Measurements from ENCODE around the gene ZNF792.
A peak's percentile ranks its signal among the peaks of the same experiment; 100 is the strongest.
"Not testable (repeated sequence)": the region's sequence is repeated elsewhere in the genome, so short reads cannot be mapped to it uniquely, and the experiment has no call there.

Gene ZNF792

GRCh38 chr19:34999498-35000337 is 35.7 kb upstream of the ZNF792 start, which contains the start of gene GRAMD1A:
Gene GRAMD1A (plus strand): TSS chr19:35000323. CDS start chr19:35000479, 156 bp downstream.
- peak in 54 of 56 donors; percentile 13 to 90 (median 70) for DNase-seq

GRCh38 chr19:34998777-34999497 is 34.9 kb upstream of the ZNF792 start:
- DNase-seq: no peak

GRCh38 chr19:34998224-34998623 is 34.2 kb upstream of the ZNF792 start:
- not testable (repeated sequence) for DNase-seq

DNA sequence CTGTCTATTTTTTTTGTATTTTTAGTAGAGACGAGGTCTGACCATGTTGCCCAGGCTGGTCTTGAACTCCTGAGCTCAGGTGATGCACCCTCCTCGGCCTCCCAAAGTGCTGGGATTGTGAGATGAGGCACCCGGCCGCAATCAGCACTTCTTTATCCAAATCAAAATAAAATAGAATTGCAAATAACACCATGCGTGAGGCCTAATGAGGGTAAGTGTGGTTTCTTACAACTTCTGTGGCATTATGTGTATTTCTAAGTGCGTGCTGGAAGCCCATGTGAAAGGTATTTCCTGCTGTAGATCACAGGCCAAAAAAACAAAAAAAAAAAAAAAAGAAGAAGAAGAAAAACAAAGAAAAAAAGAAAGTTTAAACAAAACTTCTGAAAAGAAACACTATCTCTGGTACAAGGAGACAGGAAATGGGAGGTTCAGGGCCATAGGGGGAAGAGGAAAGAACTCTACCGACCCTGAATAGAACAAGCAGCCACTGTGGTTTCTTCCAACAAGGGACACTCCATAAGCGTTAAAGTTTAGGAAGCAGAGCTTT is 33.1 kb upstream of the ZNF792 start:
- DNase-seq: no peak

DNA sequence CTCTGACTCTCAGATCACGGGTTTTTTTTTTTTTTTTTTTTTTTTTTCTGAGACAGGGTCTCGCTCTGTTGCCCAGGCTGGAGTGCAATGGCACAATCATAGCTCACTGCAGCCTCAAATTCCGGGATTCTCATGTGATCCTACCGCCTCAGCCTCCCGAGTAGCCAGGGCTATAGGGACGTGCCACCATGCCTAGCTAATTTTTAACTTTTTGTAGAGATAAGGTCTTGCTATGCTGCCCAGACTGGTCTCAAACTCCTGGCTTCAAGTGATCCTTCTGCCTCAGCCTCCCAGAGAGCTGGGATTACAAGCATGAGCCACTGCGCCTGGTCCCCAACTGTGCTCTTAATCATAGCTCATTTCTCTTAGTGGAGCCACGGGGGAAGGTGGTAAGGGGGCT is 31.5 kb upstream of the ZNF792 start:
- no peak for DNase-seq

DNA sequence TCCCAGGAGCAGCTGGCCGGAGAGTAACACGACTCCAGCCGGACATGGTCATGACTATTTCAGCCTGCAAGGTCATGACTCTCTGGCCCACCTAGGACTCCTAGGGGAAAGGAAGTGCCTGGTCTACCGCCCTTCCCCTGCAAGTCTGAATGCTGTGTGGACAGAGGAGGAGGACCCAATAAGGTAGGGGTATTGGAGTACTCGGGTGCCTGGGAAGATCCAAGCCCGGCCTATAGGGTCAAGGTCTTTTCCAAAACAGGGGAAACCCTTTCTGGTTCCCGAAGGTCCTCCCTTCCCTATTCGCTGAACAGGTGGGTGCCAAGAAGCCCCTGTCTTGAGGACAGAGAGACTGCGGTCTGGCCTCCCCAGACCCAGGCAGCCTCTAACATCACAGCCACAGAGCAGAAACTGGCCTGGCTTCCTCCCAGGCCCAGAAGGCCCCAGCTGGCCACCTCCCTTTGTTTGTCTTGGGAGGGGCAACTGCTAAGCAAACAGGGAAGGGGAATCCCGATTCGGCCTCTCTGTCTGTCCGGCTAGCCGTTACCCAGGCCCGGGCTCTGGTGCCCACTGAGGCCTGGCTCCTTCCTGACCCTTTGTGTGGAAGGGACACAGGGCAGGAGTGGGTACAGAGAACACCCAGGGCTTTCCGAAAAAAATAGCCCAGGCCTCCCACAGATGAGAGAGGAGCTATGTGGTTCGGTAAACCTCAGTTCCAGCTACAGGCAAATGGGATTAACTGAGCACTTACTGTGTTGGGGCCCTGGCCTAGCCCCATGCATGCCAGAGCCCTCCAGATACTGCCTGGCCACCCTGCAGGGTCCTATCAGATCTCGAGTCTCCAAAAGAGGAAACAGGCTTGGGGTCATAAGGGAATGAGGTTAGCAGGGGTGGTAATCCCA is 30.9 kb upstream of the ZNF792 start:
- DNase-seq: no peak

- DNase-seq: no peak
These were observed 30.2 kb upstream of the ZNF792 start for GRCh38 chr19:34994286-34994642.

- DNase-seq: not testable (repeated sequence)
These were observed 28.6 kb upstream of the ZNF792 start for GRCh38 chr19:34992582-34992981.

DNA sequence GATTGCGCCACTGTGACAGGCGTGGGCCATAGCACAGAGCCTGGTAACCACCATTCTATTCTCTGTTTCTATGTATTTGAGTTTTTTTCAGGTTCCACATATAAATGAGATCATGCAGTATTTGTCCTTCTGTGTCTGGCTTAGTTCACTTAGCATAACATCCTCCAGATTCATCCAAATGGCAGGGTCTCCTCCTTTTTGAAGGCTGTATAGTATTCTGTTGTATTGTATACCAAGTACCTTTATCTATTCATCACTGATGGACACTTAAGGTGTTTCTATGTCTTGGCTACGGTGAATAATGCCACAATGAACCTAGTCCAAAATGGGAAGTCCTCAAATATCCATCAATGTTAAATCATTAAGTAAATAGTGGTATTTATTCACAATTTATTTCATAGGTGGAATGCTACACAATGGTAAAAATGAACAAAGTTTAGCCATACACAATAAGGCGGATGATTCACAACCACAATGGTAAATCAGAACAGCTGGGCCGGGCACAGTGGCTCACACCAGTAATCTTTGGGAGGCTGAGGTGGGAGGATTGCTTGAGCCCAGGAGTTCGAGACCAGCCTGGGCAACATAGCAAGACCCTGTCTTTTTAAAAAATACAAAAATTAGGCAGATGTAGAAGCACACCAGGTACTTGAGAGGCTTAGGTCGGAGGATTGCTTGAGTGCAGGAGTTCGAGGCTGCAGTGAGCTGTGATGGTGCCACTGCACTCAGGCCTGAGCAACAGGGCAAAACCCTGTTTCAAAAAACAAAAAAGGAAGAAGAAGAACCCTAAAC is 27.7 kb upstream of the ZNF792 start:
- no peak for DNase-seq

DNA sequence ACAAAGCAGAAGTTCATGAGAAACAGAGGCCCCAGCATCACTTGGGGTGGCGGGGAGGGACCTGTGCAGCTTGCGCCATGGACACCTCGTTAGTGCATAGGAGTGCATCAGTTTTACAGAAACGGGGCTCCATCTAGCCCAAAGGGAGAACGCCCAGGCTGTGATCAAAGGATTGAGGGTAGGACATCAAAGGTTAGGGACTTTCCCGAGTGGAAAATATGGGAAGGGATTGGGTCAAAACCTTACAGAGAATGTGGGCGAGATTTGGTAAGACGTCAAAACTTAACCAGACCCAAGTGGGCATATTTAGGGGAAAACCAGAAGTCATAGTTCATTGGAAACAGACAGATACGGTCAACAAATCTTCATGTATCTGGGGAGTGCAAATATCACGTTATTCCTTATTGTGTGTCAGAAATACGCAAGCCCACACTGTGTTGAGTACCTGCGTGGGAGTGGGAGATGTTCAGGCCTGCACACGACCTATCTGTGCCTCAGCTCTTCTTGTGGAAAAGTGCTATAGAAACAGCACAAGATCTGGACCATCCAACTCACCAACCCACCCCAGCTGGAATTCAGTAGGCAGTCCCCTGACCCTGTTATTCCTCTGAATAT is 26.7 kb upstream of the ZNF792 start:
- DNase-seq: no peak

- DNase-seq: no peak
These were observed 25.3 kb upstream of the ZNF792 start for GRCh38 chr19:34989298-34989697.

- no peak for DNase-seq
These were observed 24.1 kb upstream of the ZNF792 start for GRCh38 chr19:34988119-34988518.

GRCh38 chr19:34985249-34986022 is 21.4 kb upstream of the ZNF792 start:
- no peak for DNase-seq

- no peak for DNase-seq
These were observed 20.3 kb upstream of the ZNF792 start for GRCh38 chr19:34984287-34984686.

GRCh38 chr19:34983786-34984185 is 19.8 kb upstream of the ZNF792 start:
- no peak for DNase-seq

GRCh38 chr19:34982275-34982674 is 18.2 kb upstream of the ZNF792 start:
- DNase-seq: no peak

DNA sequence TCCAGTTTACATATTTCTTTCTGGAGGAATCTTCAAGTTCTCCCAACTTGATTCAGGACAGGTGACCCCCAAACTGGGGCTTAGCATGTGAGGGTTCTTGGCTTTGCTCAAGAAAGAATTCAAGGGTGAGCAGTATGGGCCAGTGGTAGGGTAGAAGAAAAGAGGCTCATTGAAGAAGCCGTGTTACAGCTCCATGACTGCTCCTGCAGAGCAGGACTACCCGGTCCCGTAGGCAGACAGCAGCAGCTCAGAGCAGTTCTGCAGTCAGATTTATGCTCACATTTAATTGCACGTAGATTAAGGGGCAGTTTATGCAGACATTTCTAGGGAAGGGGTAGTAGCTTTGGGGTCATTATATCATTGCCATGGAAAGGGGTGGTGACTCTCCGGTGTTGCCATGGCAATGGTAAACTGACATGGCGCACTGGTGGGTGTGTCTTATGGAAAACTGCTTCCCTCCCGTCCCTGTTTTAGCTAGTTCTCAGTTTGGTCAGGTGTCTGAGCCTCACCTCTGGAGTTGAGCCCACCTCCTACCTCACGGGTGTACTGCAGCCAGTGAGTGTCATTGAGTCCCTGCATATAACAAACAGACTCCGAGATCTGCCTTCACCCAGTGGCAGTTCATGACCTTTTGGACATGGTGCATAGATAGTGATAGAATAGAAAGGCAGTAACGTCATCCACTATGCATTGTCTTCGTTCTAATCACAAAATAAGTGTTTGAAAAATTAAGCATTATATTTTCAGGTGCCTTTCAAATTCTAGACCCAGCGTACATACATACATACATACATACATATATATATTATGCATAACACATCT is 16.0 kb upstream of the ZNF792 start:
- DNase-seq: no peak

DNA sequence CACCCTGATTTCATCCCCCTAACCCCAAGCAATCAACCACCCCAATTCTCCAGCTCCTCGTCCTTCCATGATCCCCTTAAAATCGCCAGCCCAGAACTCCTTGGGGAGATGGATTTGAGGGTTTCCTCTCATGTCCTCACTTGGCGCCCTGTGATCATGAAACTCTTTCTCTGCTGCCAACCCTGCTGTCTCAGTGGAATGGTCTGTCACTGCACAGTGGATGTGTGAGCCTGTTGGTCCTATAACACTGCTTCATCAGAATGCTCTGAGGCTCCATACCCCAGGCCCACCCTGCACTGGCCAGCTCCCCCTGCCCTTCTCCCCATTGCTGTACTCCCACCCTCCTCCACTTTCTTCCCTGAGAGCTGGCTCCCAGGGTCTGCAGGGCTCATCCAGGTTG is 12.6 kb upstream of the ZNF792 start:
- DNase-seq: no peak

Data from nucleus accumbens (tissue), 56 donors.